HCT116 (cell line): ENCODE results near the gene CSNK1G2. TPM values are rescaled to one million over a fixed set of nuclear protein-coding genes. Genes with fewer than 3 reads are reported as not detected.

Experiments used
- ATAC-seq: fragments of 200-7000 bp; cut with Tn5 transposase; 2 replicates; pipeline ENCODE4 v1.9.1; 2020; ENCODE audit warnings: mild to moderate bottlenecking, moderate library complexity
- BruUV-seq: library from RNA; stranded (reverse); fragments of 400-500 nt; replicated peaks from 2 replicates; lab custom pipeline; 2021; lab: Mats Ljungman, UMichigan
- CTCF ChIA-PET: fragments of 300-600 bp; sonication (Branson Sonifier 250); formaldehyde crosslinking; loops from one replicate; lab custom pipeline; 2021; ENCODE audit warnings: antibody characterized with exemption; lab: Charles Lee
- POLR2A ChIA-PET: fragments of 300-600, 350-600 bp; sonication (Branson Sonifier 250); formaldehyde crosslinking; loops from one replicate; lab custom pipeline; 2021; ENCODE audit warnings: antibody characterized with exemption; lab: Charles Lee
- RAD21 ChIA-PET, 2 experiments: fragments of 300-600 bp; sonication (Branson Sonifier 250); formaldehyde crosslinking; loops; one replicate each; lab custom pipeline; 2023; ENCODE audit warnings: low total read pairs in 2 of 2; ENCODE audit not compliant: uncharacterized antibody in 2 of 2, unreplicated experiment in 2 of 2, low non-redundant PET in 1 of 2; lab: Charles Lee
- DNase-seq: peaks from one replicate; pipeline ENCODE4 v3.0.0-alpha.2; 2010; ENCODE audit warnings: low read depth, low spot score
- H2AFZ ChIP-seq: fragments of 200-600 bp; shearing (Covaris generic), sonication (generic); 2 replicates; pipeline ENCODE4 v1.6.1; 2017; ENCODE audit warnings: low read depth, mixed run types, mixed read lengths, antibody characterized with exemption, low read length; ENCODE audit not compliant: poor library complexity, severe bottlenecking
- H3K27ac ChIP-seq: 2 replicates; pipeline ENCODE4 v1.5.1; 2012; ENCODE audit warnings: low read depth, low read length
- H3K27me3 ChIP-seq: fragments of 200-600 bp; sonication (generic); 2 replicates; pipeline ENCODE4 v1.6.1; 2016; ENCODE audit warnings: mixed run types, low read length, mixed read lengths; ENCODE audit not compliant: insufficient read depth
- H3K36me3 ChIP-seq, 2 experiments: fragments of 200-500 bp in 1 of 2; fragments of 200-600 bp in 1 of 2; sonication (Bioruptor generic) in 1 of 2; sonication (generic) in 1 of 2; 2 replicates each; pipeline versions ENCODE4 v1.5.1 to v1.6.1; 2014 to 2016; ENCODE audit warnings: low read length in 2 of 2, inconsistent platforms in 1 of 2, mixed read lengths in 1 of 2, mixed run types in 1 of 2; ENCODE audit not compliant: insufficient read depth in 2 of 2, control insufficient read depth in 1 of 2
- H3K4me1 ChIP-seq, 2 experiments: fragments of 200-600 bp in 1 of 2; sonication (generic) in 1 of 2; 2 replicates each; pipeline versions ENCODE4 v1.5.1 to v1.6.1; 2012 to 2017; ENCODE audit warnings: low read length in 2 of 2, inconsistent platforms in 1 of 2, mild to moderate bottlenecking in 1 of 2, mixed read lengths in 1 of 2, mixed run types in 1 of 2, moderate library complexity in 1 of 2; ENCODE audit not compliant: insufficient read depth in 2 of 2, control insufficient read depth in 1 of 2
- H3K4me2 ChIP-seq: fragments of 200-600 bp; sonication (generic); 2 replicates; pipeline ENCODE4 v1.6.1; 2017; ENCODE audit warnings: mixed run types, low read length, mixed read lengths
- H3K4me3 ChIP-seq, 2 experiments: fragments of 200-600 bp in 1 of 2; sonication (generic) in 1 of 2; replicated peaks in 1 of 2; 2 replicates each; pipeline ENCODE4 v1.5.1; 2011 to 2016; ENCODE audit warnings: low read length in 2 of 2, control low read depth in 1 of 2, low read depth in 1 of 2, mild to moderate bottlenecking in 1 of 2, mixed read lengths in 1 of 2, mixed run types in 1 of 2
- H3K79me2 ChIP-seq: fragments of 200-600 bp; sonication (generic); 2 replicates; pipeline ENCODE4 v1.6.1; 2017; ENCODE audit warnings: mild to moderate bottlenecking, mixed run types, low read length, moderate library complexity, mixed read lengths; ENCODE audit not compliant: insufficient read depth
- H3K9ac ChIP-seq: fragments of 200-600 bp; sonication (generic); 2 replicates; pipeline ENCODE4 v1.6.1; 2016; ENCODE audit warnings: low read length, mixed read lengths
- H3K9me2 ChIP-seq: fragments of 200-600 bp; sonication (generic), shearing (Covaris generic); 2 replicates; pipeline ENCODE4 v1.6.1; 2017; ENCODE audit warnings: mixed run types, mild to moderate bottlenecking, moderate library complexity; ENCODE audit not compliant: insufficient read depth
- H3K9me3 ChIP-seq, 2 experiments: fragments of 200-500 bp in 1 of 2; fragments of 200-600 bp in 1 of 2; sonication (Bioruptor generic) in 1 of 2; sonication (generic) in 1 of 2; 2 replicates each; pipeline ENCODE4 v1.6.1; 2014 to 2017; ENCODE audit warnings: low read length in 2 of 2, mixed read lengths in 2 of 2, inconsistent platforms in 1 of 2, low read depth in 1 of 2, mild to moderate bottlenecking in 1 of 2, mixed run types in 1 of 2, moderate library complexity in 1 of 2; ENCODE audit not compliant: control insufficient read depth in 1 of 2, insufficient read depth in 1 of 2
- H4K20me1 ChIP-seq: fragments of 200-600 bp; sonication (generic), shearing (Covaris generic); 2 replicates; pipeline ENCODE4 v1.6.1; 2017; ENCODE audit warnings: mixed run types, mild to moderate bottlenecking, moderate library complexity; ENCODE audit not compliant: insufficient read depth
- CTCF ChIP-seq, 3 experiments: fragments of 200-600 bp in 1 of 3; sonication (generic) in 1 of 3; IDR thresholded peaks in 2 of 3; conservative IDR thresholded peaks in 1 of 3; 2 replicates each; pipeline ENCODE4 v1.5.1; 2012 to 2017; ENCODE audit warnings: low read depth in 2 of 3, low read length in 2 of 3, antibody characterized with exemption in 1 of 3, borderline replicate concordance in 1 of 3, control low read depth in 1 of 3, mild to moderate bottlenecking in 1 of 3, mixed read lengths in 1 of 3, mixed run types in 1 of 3, moderate library complexity in 1 of 3; ENCODE audit not compliant: insufficient read depth in 1 of 3
- EGR1 ChIP-seq: IDR thresholded peaks from 2 replicates; pipeline ENCODE4 v1.6.1; 2012; ENCODE audit warnings: low read depth
- JUND ChIP-seq: IDR thresholded peaks from 2 replicates; pipeline ENCODE4 v1.6.1; 2012
- MAX ChIP-seq: IDR thresholded peaks from 2 replicates; pipeline ENCODE4 v1.6.1; 2012
- POLR2AphosphoS5 ChIP-seq: IDR thresholded peaks from 2 replicates; pipeline ENCODE4 v1.6.1; 2011; ENCODE audit warnings: mild to moderate bottlenecking, low read depth, low read length, moderate library complexity
- ZFX ChIP-seq: fragments of 450-650 bp; IDR thresholded peaks from 2 replicates; pipeline ENCODE4 v1.6.1; 2017
- intact Hi-C: fragments of 100-400 bp; cut with micrococcal nuclease; formaldehyde crosslinking; loops from 2 replicates; pipeline ENCODE4 v1.10.0; 2022
- total RNA-seq: library from RNA; stranded (reverse); gene quantifications from one replicate; pipeline ENCODE4 v1.2.1, GENCODE V29; 2021; ENCODE audit not compliant: unreplicated experiment

The CSNK1G2 gene
- total RNA-seq, 1 experiment from 2014 or later: 97.9 TPM

- Histone ChIP-seq H3K36me3 (peaks cover 0 to 3% of the 10 kb centered on the region in 2 experiments; a peak in 1 of 4 replicates), H2AFZ (no peak overlapping the region), H3K27ac (no peak overlapping the region), H3K79me2 (peaks cover 83% of the 10 kb centered on the region)
- intact Hi-C loops: no loop called here
- TF ChIP-seq JUND (no peak), CTCF (IDR thresholded peaks at IDR 0.05 in 2 of 3, conservative IDR thresholded peaks at IDR 0.05 in 1 of 3; ENCODE audit: borderline replicate concordance in 1 of 3, insufficient read depth in 1 of 3, low read depth in 2 of 3, low read length in 2 of 3) (no peak), EGR1 (no peak), POLR2AphosphoS5 (no peak)
- TF ChIP-seq, all 23 proteins: peak for 0
- H4K20me1 ChIP-seq: no peaks in the 10 kb centered on the region
- DNase-seq (no peak), ATAC-seq (no peak)
- ChIA-PET CTCF (interaction anchor here (1.3 kb wide), 1 partner anchor 8 kb away, joined by 3 read pairs; no protein-coding TSS in a partner anchor), RAD21 (no interaction called here), POLR2A (no interaction called here)
- H3K4me3 ChIP-seq: no peak overlapping the region
- H3K9ac ChIP-seq: no peak overlapping the region
- no peaks in the 10 kb centered on the region for H3K9me2 ChIP-seq
- no peaks in the 10 kb centered on the region for H3K9me3 ChIP-seq
- H3K27me3 ChIP-seq: no peaks in the 10 kb centered on the region
- H3K4me2 ChIP-seq: no peak overlapping the region
- BruUV-seq: no TSS peak
- H3K4me1 ChIP-seq: no peaks in the 10 kb centered on the region
Measured at GRCh38 chr19:1954532-1954933, 13.6 kb downstream of the CSNK1G2 start.

GRCh38 chr19:1955171-1956121, 14.5 kb downstream of the CSNK1G2 start:
- Histone ChIP-seq H3K36me3 (no peaks in the 10 kb centered on the region; a peak in 1 of 4 replicates), H3K9me2 (no peaks in the 10 kb centered on the region), H3K4me3 (no peak overlapping the region), H3K9ac (no peak overlapping the region), H3K4me1 (no peaks in the 10 kb centered on the region), H3K4me2 (no peak overlapping the region), H3K27ac (no peak overlapping the region), H4K20me1 (no peaks in the 10 kb centered on the region), H3K9me3 (no peaks in the 10 kb centered on the region), H2AFZ (no peak overlapping the region), H3K79me2 (peaks cover 83% of the 10 kb centered on the region), H3K27me3 (no peaks in the 10 kb centered on the region)
- intact Hi-C loops: no loop called here
- no peak for ATAC-seq
- ChIA-PET CTCF (interaction anchor here (1.3 kb wide), 1 partner anchor 9 kb away, joined by 3 read pairs; no protein-coding TSS in a partner anchor), RAD21 (no interaction called here), POLR2A (no interaction called here)
- no peak for TF ChIP-seq ZFX
- no peak for TF ChIP-seq MAX
- TF ChIP-seq EGR1: no peak
- no TSS peak for BruUV-seq
- DNase-seq: no peak
